ENCODE measurements around the gene CYTH1. TPM values are rescaled to one million over a fixed set of nuclear protein-coding genes. Genes with fewer than 3 reads are reported as not detected.

Gene CYTH1
- total RNA-seq, 1 experiment from 2014 or later: 34.3 TPM

GRCh38 chr17:78777881-78778280 is 4.2 kb downstream of the CYTH1 start:
- H3K4me1 ChIP-seq (ENCODE audit: control insufficient read depth in 1 of 2, insufficient read depth in 2 of 2, low read length in 2 of 2): peaks cover 31 to 43% of the 10 kb centered on the region in 2 experiments
- no peak overlapping the region for H3K27ac ChIP-seq (ENCODE audit: low read depth, low read length)
- H4K20me1 ChIP-seq (ENCODE audit: insufficient read depth): no peaks in the 10 kb centered on the region
- no peak overlapping the region for H3K9ac ChIP-seq (ENCODE audit: low read length)
- no peaks in the 10 kb centered on the region for H3K9me2 ChIP-seq (ENCODE audit: insufficient read depth)
- POLR2A ChIA-PET: interaction anchor here (0.7 kb wide), 1 partner anchor 11 kb away, joined by 3 read pairs; no protein-coding TSS in a partner anchor
- CTCF ChIA-PET: no interaction called here
- peaks cover 72% of the 10 kb centered on the region for H3K79me2 ChIP-seq (ENCODE audit: insufficient read depth, low read length)
- H3K27me3 ChIP-seq (ENCODE audit: insufficient read depth, low read length): no peaks in the 10 kb centered on the region
- ATAC-seq: no peak
- H3K36me3 ChIP-seq (ENCODE audit: control insufficient read depth in 1 of 2, insufficient read depth in 2 of 2, low read length in 2 of 2): no peaks in the 10 kb centered on the region; a peak in 1 of 4 replicates
- no TSS peak for BruUV-seq (replicated peaks)
- no peaks in the 10 kb centered on the region for H3K9me3 ChIP-seq (ENCODE audit: control insufficient read depth in 1 of 2, insufficient read depth in 1 of 2, low read depth in 1 of 2, low read length in 2 of 2)
- DNase-seq (ENCODE audit: low read depth, low spot score): no peak
- no peak for TF ChIP-seq FOSL1 (IDR thresholded peaks at IDR 0.05; ENCODE audit: low read depth)
- no peak for TF ChIP-seq SIN3A (IDR thresholded peaks at IDR 0.05; ENCODE audit: low read depth)
- no peak for TF ChIP-seq RAD21 (IDR thresholded peaks at IDR 0.05; ENCODE audit: low read depth)
- no peak for TF ChIP-seq CTCF (IDR thresholded peaks at IDR 0.05 in 2 of 3, conservative IDR thresholded peaks at IDR 0.05 in 1 of 3; ENCODE audit: borderline replicate concordance in 1 of 3, insufficient read depth in 1 of 3, low read depth in 2 of 3, low read length in 2 of 3)
- no peak for TF ChIP-seq ELF1 (IDR thresholded peaks at IDR 0.05; ENCODE audit: borderline replicate concordance, low read depth)
- TF ChIP-seq SRF (IDR thresholded peaks at IDR 0.05; ENCODE audit: low read depth): no peak
- TF ChIP-seq CEBPB (IDR thresholded peaks at IDR 0.05; ENCODE audit: low read depth): no peak
- no peak for TF ChIP-seq MAX (IDR thresholded peaks at IDR 0.05)
- no peak for TF ChIP-seq EGR1 (IDR thresholded peaks at IDR 0.05; ENCODE audit: low read depth)
- TF ChIP-seq ZNF274 (IDR thresholded peaks at IDR 0.05; ENCODE audit: low read depth, low read length): no peak
- no peak for TF ChIP-seq JUND (IDR thresholded peaks at IDR 0.05)
- TF ChIP-seq CBX3 (IDR thresholded peaks at IDR 0.05; ENCODE audit: low read depth): no peak
- RAD21 ChIA-PET (ENCODE audit: low non-redundant PET in 1 of 2, low total read pairs in 2 of 2, uncharacterized antibody in 2 of 2, unreplicated experiment in 2 of 2): no interaction called here
- H3K4me3 ChIP-seq (replicated peaks in 1 of 2; ENCODE audit: low read depth in 1 of 2, low read length in 2 of 2): no peak overlapping the region
- H2AFZ ChIP-seq (ENCODE audit: low read depth, low read length, poor library complexity, severe bottlenecking): no peak overlapping the region
- intact Hi-C loops (cut with micrococcal nuclease): no loop called here
- no peak overlapping the region for H3K4me2 ChIP-seq (ENCODE audit: low read length)

Data from HCT116 (cell line).